DND-41 (cell line): ENCODE measurements around the gene MAGEB16.

ENCODE experiments used
- ATAC-seq: fragments of 200-7000 bp; cut with Tn5 transposase; 3 replicates; pipeline ENCODE4 v1.9.1; 2021; ENCODE audit warnings: low read depth; ENCODE audit not compliant: insufficient read depth
- DNase-seq: peaks from one replicate; pipeline ENCODE4 v3.0.0-alpha.2; 2020
- H2AFZ ChIP-seq: 2 replicates; pipeline ENCODE4 v1.6.0; 2012; ENCODE audit warnings: low read depth, low read length
- H3K27ac ChIP-seq: 2 replicates; pipeline ENCODE4 v1.5.1; 2012; ENCODE audit warnings: low read length, inconsistent platforms
- H3K27me3 ChIP-seq: fragments of 200-600 bp; sonication (generic); 2 replicates; pipeline ENCODE4 v1.6.0; 2012; ENCODE audit warnings: low read length, mild to moderate bottlenecking, inconsistent platforms; ENCODE audit not compliant: insufficient read depth, poor library complexity
- H3K36me3 ChIP-seq: 2 replicates; pipeline ENCODE4 v1.5.1; 2012; ENCODE audit warnings: low read length, inconsistent platforms; ENCODE audit not compliant: insufficient read depth
- H3K4me1 ChIP-seq: 2 replicates; pipeline ENCODE4 v1.5.1; 2012; ENCODE audit warnings: mild to moderate bottlenecking, low read length; ENCODE audit not compliant: insufficient read depth
- H3K4me2 ChIP-seq: 2 replicates; pipeline ENCODE4 v1.6.0; 2012; ENCODE audit warnings: mild to moderate bottlenecking, moderate library complexity, low read length, inconsistent platforms; ENCODE audit not compliant: insufficient read depth
- H3K4me3 ChIP-seq, 2 experiments: fragments of 200-600 bp in 1 of 2; shearing (Covaris generic) in 1 of 2; 2 replicates each; pipeline ENCODE4 v1.5.1; 2012 to 2016; ENCODE audit warnings: inconsistent platforms in 2 of 2, low read length in 2 of 2, mild to moderate bottlenecking in 2 of 2, low read depth in 1 of 2, moderate library complexity in 1 of 2
- H3K79me2 ChIP-seq: 2 replicates; pipeline ENCODE4 v1.6.0; 2012; ENCODE audit warnings: low read length, inconsistent platforms; ENCODE audit not compliant: insufficient read depth
- H3K9ac ChIP-seq: 2 replicates; pipeline ENCODE4 v1.6.0; 2012; ENCODE audit warnings: low read depth, mild to moderate bottlenecking, inconsistent platforms, low read length, moderate library complexity
- H3K9me3 ChIP-seq: 2 replicates; pipeline ENCODE4 v1.5.1; 2012; ENCODE audit warnings: low read length, moderate library complexity, mild to moderate bottlenecking, inconsistent platforms; ENCODE audit not compliant: insufficient read depth, severe bottlenecking
- H4K20me1 ChIP-seq: 2 replicates; pipeline ENCODE4 v1.6.0; 2012; ENCODE audit warnings: low read length; ENCODE audit not compliant: insufficient read depth
- EZH2 ChIP-seq: IDR thresholded peaks from 3 replicates; pipeline ENCODE4 v1.6.1; 2012; ENCODE audit warnings: borderline replicate concordance, low read depth, mild to moderate bottlenecking, moderate library complexity, low read length, inconsistent platforms; ENCODE audit not compliant: severe bottlenecking
- TF ChIP-seq, protein P1 (sequence below): IDR thresholded peaks from 2 replicates; pipeline ENCODE4 v1.5.1; 2012; ENCODE audit warnings: borderline replicate concordance, low read length, moderate library complexity, mild to moderate bottlenecking; ENCODE audit not compliant: poor library complexity, severe bottlenecking; ENCODE audit errors: extremely low read depth

The MAGEB16 gene

DNA sequence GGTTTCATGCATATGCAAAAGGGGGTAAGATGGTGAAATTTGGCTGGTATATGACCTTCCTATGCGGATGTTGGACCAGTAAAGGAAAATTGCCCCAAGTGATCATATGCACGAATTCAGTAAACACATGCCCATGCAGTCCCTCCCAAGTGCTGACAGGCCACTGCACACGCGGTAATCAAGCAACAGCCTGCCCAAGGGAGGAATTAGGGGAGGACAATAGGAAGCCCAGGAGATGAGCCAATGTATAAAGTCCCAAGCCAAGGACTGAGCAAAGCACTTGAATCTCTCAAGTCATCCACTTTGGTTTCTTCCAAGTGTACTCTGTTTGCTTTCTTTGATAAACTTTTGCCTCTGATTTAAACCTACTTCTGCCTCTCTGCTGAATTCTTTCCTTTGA, 21.1 kb downstream of the MAGEB16 start:
- no peaks in the 10 kb centered on the region for H4K20me1 ChIP-seq
- no peak overlapping the region for H3K27ac ChIP-seq
- TF ChIP-seq EZH2, result no peak
- TF ChIP-seq, protein P1, sequence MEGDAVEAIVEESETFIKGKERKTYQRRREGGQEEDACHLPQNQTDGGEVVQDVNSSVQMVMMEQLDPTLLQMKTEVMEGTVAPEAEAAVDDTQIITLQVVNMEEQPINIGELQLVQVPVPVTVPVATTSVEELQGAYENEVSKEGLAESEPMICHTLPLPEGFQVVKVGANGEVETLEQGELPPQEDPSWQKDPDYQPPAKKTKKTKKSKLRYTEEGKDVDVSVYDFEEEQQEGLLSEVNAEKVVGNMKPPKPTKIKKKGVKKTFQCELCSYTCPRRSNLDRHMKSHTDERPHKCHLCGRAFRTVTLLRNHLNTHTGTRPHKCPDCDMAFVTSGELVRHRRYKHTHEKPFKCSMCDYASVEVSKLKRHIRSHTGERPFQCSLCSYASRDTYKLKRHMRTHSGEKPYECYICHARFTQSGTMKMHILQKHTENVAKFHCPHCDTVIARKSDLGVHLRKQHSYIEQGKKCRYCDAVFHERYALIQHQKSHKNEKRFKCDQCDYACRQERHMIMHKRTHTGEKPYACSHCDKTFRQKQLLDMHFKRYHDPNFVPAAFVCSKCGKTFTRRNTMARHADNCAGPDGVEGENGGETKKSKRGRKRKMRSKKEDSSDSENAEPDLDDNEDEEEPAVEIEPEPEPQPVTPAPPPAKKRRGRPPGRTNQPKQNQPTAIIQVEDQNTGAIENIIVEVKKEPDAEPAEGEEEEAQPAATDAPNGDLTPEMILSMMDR, result no peak
- H3K79me2 ChIP-seq, result no peaks in the 10 kb centered on the region
- H3K4me2 ChIP-seq, result no peak overlapping the region
- no peak overlapping the region for H2AFZ ChIP-seq
- no peak overlapping the region for H3K4me3 ChIP-seq
- DNase-seq, result no peak
- H3K9ac ChIP-seq, result no peak overlapping the region
- H3K9me3 ChIP-seq, result no peaks in the 10 kb centered on the region
- no peaks in the 10 kb centered on the region for H3K27me3 ChIP-seq
- H3K36me3 ChIP-seq, result no peaks in the 10 kb centered on the region
- no peaks in the 10 kb centered on the region for H3K4me1 ChIP-seq
- ATAC-seq, result no peak

DNA sequence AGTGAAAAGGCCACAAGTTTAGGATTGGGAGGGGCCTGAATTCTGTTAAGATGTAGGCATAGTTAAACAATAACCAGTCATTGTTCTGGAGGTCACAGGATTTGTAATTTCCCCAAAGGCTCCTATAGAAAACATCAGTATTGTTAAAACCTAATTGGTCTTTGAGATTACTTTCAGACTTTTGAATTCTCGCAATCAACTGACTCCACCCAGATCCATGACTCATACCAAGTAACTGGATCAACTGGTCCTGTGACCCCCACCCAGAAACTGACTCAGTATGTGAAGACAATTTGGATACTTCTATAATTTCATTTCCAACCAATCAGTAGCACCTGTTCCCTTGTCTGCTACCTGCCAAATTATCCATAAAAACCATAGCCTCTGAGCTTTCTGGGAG, 28.4 kb downstream of the MAGEB16 start:
- no peaks in the 10 kb centered on the region for H3K9me3 ChIP-seq
- H2AFZ ChIP-seq, result no peak overlapping the region
- TF ChIP-seq EZH2, result no peak
- TF ChIP-seq, protein P1, result no peak
- H3K9ac ChIP-seq, result no peak overlapping the region
- no peak overlapping the region for H3K4me3 ChIP-seq
- H3K36me3 ChIP-seq, result no peaks in the 10 kb centered on the region
- no peaks in the 10 kb centered on the region for H3K27me3 ChIP-seq
- no peak overlapping the region for H3K4me2 ChIP-seq
- H3K79me2 ChIP-seq, result no peaks in the 10 kb centered on the region
- no peak for ATAC-seq
- no peak overlapping the region for H3K27ac ChIP-seq
- H3K4me1 ChIP-seq, result no peaks in the 10 kb centered on the region
- DNase-seq, result no peak
- no peaks in the 10 kb centered on the region for H4K20me1 ChIP-seq

DNA sequence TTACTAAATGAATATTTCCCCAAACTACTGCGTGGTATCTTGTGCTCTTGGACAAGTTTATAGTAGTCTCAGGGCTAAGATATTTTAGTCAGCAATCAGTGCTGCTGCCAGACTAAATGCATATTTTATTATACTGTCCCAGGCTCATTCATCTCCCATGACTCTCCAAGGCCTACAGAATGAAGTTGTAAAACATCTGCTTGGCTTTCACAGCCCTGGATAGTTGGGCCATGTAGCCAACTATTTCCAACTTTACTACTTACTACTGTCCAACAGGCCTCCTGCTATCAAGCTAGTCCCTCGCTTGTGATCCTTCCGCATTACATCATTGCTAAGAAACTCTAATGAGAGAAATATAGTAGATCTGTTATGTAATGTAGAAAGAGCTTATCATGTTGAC, 31.4 kb downstream of the MAGEB16 start:
- no peaks in the 10 kb centered on the region for H3K27me3 ChIP-seq
- H3K9ac ChIP-seq, result no peak overlapping the region
- TF ChIP-seq, protein P1, result no peak
- no peak for TF ChIP-seq EZH2
- H3K9me3 ChIP-seq, result no peaks in the 10 kb centered on the region
- no peaks in the 10 kb centered on the region for H3K4me1 ChIP-seq
- H3K36me3 ChIP-seq, result no peaks in the 10 kb centered on the region
- no peak overlapping the region for H3K4me3 ChIP-seq
- no peak overlapping the region for H2AFZ ChIP-seq
- DNase-seq, result no peak
- no peaks in the 10 kb centered on the region for H4K20me1 ChIP-seq
- H3K27ac ChIP-seq, result no peak overlapping the region
- no peaks in the 10 kb centered on the region for H3K79me2 ChIP-seq
- no peak overlapping the region for H3K4me2 ChIP-seq
- ATAC-seq, result no peak

DNA sequence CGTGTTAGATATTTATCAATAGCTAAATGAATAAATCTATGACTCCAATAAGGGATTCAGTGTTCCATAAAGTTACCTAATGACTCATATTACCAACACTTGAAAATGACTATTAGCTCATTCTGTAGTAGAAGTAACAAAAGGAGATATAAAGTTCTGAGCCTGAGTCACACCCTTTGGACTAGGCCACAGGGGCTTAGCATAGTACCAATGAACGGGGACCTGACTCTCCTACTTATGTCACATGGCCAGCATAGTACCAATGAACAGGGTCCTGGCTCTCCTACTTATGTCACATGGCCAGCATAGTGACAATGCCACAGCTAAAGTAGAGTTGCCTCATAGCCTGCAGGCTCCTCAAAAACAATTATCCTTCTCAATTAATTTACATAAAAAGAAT, 43.7 kb downstream of the MAGEB16 start:
- TF ChIP-seq, protein P1, result no peak
- no peak for TF ChIP-seq EZH2
- no peaks in the 10 kb centered on the region for H3K27me3 ChIP-seq

More for the DNA sequence above, 43.7 kb downstream of the MAGEB16 start:
- Histone ChIP-seq H3K9ac (no peak overlapping the region), H3K9me3 (no peaks in the 10 kb centered on the region), H4K20me1 (no peaks in the 10 kb centered on the region), H3K79me2 (no peaks in the 10 kb centered on the region), H3K4me3 (no peak overlapping the region), H3K4me1 (peaks cover 13% of the 10 kb centered on the region), H3K27ac (no peak overlapping the region), H2AFZ (no peak overlapping the region), H3K4me2 (no peak overlapping the region), H3K36me3 (no peaks in the 10 kb centered on the region)
- ATAC-seq (peak; percentile 42; the same call in 2 of the 3 replicates), DNase-seq (no peak)
